GM18511 (cell line): ENCODE measurements around the gene MAPKAPK5.
A peak's percentile ranks its signal among the peaks of the same experiment; 100 is the strongest.
"Not testable (repeated sequence)": the region's sequence is repeated elsewhere in the genome, so short reads cannot be mapped to it uniquely, and the experiment has no call there.

Experiments
- ATAC-seq: cut with Tn5 transposase; IDR thresholded peaks from one replicate; pipeline ENCODE4 v1.9.1; 2021; ENCODE audit warnings: mild to moderate bottlenecking, moderate library complexity; ENCODE audit not compliant: unreplicated experiment

The MAPKAPK5 gene

GRCh38 chr12:111827907-111828306 is 14.1 kb upstream of the MAPKAPK5 start:
- no peak for ATAC-seq

GRCh38 chr12:111828338-111828979 is 13.6 kb upstream of the MAPKAPK5 start:
- no peak for ATAC-seq

GRCh38 chr12:111829635-111830034 is 12.4 kb upstream of the MAPKAPK5 start:
- ATAC-seq: not testable (repeated sequence)

- ATAC-seq: not testable (repeated sequence)
Observed at GRCh38 chr12:111834740-111835386, 7.2 kb upstream of the MAPKAPK5 start.

- not testable (repeated sequence) for ATAC-seq
Observed at GRCh38 chr12:111835531-111836181, 6.4 kb upstream of the MAPKAPK5 start.

GRCh38 chr12:111838353-111838752 is 3.7 kb upstream of the MAPKAPK5 start:
- ATAC-seq: no peak

- no peak for ATAC-seq
Observed at GRCh38 chr12:111840807-111841206, 1.2 kb upstream of the MAPKAPK5 start.

GRCh38 chr12:111841236-111841749 is 735 bp upstream of the MAPKAPK5 start:
- ATAC-seq: peak; percentile 3

GRCh38 chr12:111842556-111843396 is 748 bp downstream of the MAPKAPK5 start:
- ATAC-seq: peak; percentile 29

- no peak for ATAC-seq
Observed at GRCh38 chr12:111846016-111846415, 4.0 kb downstream of the MAPKAPK5 start.

GRCh38 chr12:111850526-111850925 is 8.5 kb downstream of the MAPKAPK5 start:
- ATAC-seq: no peak

GRCh38 chr12:111858186-111858585 is 16.2 kb downstream of the MAPKAPK5 start:
- ATAC-seq: no peak

GRCh38 chr12:111858778-111859177 is 16.8 kb downstream of the MAPKAPK5 start:
- ATAC-seq: no peak

- no peak for ATAC-seq
Observed at GRCh38 chr12:111864913-111865312, 22.9 kb downstream of the MAPKAPK5 start.

- no peak for ATAC-seq
Observed at GRCh38 chr12:111867531-111867930, 25.5 kb downstream of the MAPKAPK5 start.

GRCh38 chr12:111868676-111869588 is 26.9 kb downstream of the MAPKAPK5 start:
- ATAC-seq: no peak

GRCh38 chr12:111869671-111870070 is 27.6 kb downstream of the MAPKAPK5 start:
- no peak for ATAC-seq

GRCh38 chr12:111870216-111870615 is 28.2 kb downstream of the MAPKAPK5 start:
- ATAC-seq: no peak

- no peak for ATAC-seq
Observed at GRCh38 chr12:111870706-111871105, 28.7 kb downstream of the MAPKAPK5 start.

GRCh38 chr12:111873113-111873512 is 31.1 kb downstream of the MAPKAPK5 start:
- no peak for ATAC-seq
